BLaER1 treated with 17β-estradiol and CSF1 and Interleukin-3, amounts not matched to agents 10 nM and 100 nM (cell line): ENCODE results near the gene APOBEC4.
"Not testable (repeated sequence)": the region's sequence is repeated elsewhere in the genome, so short reads cannot be mapped to it uniquely, and the experiment has no call there.

ENCODE experiments used
- H3K27ac ChIP-seq, 11 experiments: shearing (Covaris generic); formaldehyde crosslinking; 2 replicates each; pipeline ENCODE4 v1.8.1; 2022
- H3K27me3 ChIP-seq, 11 experiments: shearing (Covaris generic); formaldehyde crosslinking; 2 replicates each; pipeline ENCODE4 v1.8.1; 2022
- H3K36me3 ChIP-seq, 11 experiments: shearing (Covaris generic); formaldehyde crosslinking; 2 replicates each; pipeline ENCODE4 v1.8.1; 2022
- H3K4me1 ChIP-seq, 10 experiments: shearing (Covaris generic); formaldehyde crosslinking; 2 replicates each; pipeline ENCODE4 v1.8.1; 2022
- H3K4me2 ChIP-seq, 11 experiments: shearing (Covaris generic); formaldehyde crosslinking; 2 replicates each; pipeline ENCODE4 v1.8.1; 2022
- H3K4me3 ChIP-seq, 10 experiments: shearing (Covaris generic); formaldehyde crosslinking; 2 replicates each; pipeline ENCODE4 v1.8.1; 2022
- H3K9ac ChIP-seq, 11 experiments: shearing (Covaris generic); formaldehyde crosslinking; 2 replicates each; pipeline ENCODE4 v1.8.1; 2022
- H3K9me3 ChIP-seq, 11 experiments: shearing (Covaris generic); formaldehyde crosslinking; replicated peaks in 1 of 11; 2 replicates each; pipeline ENCODE4 v1.8.1; 2022
- H4K20me1 ChIP-seq, 11 experiments: shearing (Covaris generic); formaldehyde crosslinking; 2 replicates each; pipeline ENCODE4 v1.8.1; 2022
- Cebpa-rat ChIP-seq, 11 experiments: shearing (Covaris generic); IDR thresholded peaks; 2 replicates each; pipeline ENCODE4 v1.8.1; 2022

Gene APOBEC4

GRCh38 chr1:183633676-183634343 is 19.3 kb downstream of the APOBEC4 start:
- Histone ChIP-seq H3K27me3 (no peaks in the 10 kb centered on the region), H3K9me3 (no peaks in the 10 kb centered on the region), H3K4me1 (peaks cover 13 to 53% (median 40%) of the 10 kb centered on the region in 10 experiments), H4K20me1 (peaks cover 23 to 57% (median 44%) of the 10 kb centered on the region in 11 experiments; a peak in 21 of 22 replicates), H3K4me3 (peak overlapping the region; percentile 82 to 99 (median 95)), H3K4me2 (peak overlapping the region; percentile 75 to 99 (median 86)), H3K9ac (peak overlapping the region; percentile 89 to 99 (median 95); a peak in 20 of 22 replicates), H3K27ac (peak overlapping the region; percentile 7 to 98 (median 89); a peak in 19 of 22 replicates), H3K36me3 (peaks cover 34 to 47% (median 44%) of the 10 kb centered on the region in 11 experiments)
- TF ChIP-seq Cebpa-rat (IDR thresholded peaks at IDR 0.05) = no peak

- no peak for TF ChIP-seq Cebpa-rat (IDR thresholded peaks at IDR 0.05)
- H3K27ac ChIP-seq = peak overlapping the region in 6 of 11 experiments; percentile 83 to 98 (median 91); a peak in 5 of 22 replicates
- H3K9ac ChIP-seq = peak overlapping the region in 10 of 11 experiments; percentile 23 to 99 (median 95); a peak in 18 of 22 replicates
- H3K27me3 ChIP-seq = no peaks in the 10 kb centered on the region
- peak overlapping the region; percentile 75 to 99 (median 86) for H3K4me2 ChIP-seq
- H3K9me3 ChIP-seq = no peaks in the 10 kb centered on the region
- H3K36me3 ChIP-seq = peaks cover 42 to 55% (median 52%) of the 10 kb centered on the region in 11 experiments
- peaks cover 23 to 65% (median 52%) of the 10 kb centered on the region in 11 experiments for H4K20me1 ChIP-seq
- H3K4me1 ChIP-seq = peaks cover 19 to 61% (median 42%) of the 10 kb centered on the region in 10 experiments
- peak overlapping the region; percentile 82 to 99 (median 95); a peak in 17 of 20 replicates for H3K4me3 ChIP-seq
These were observed 20.2 kb downstream of the APOBEC4 start for GRCh38 chr1:183632964-183633363.

- no peaks in the 10 kb centered on the region for H3K27me3 ChIP-seq
- peaks cover 23 to 74% (median 52%) of the 10 kb centered on the region in 11 experiments for H4K20me1 ChIP-seq
- TF ChIP-seq Cebpa-rat (IDR thresholded peaks at IDR 0.05) = no peak
- H3K4me3 ChIP-seq = peak overlapping the region in 6 of 10 experiments; percentile 82 to 99 (median 97); a peak in 11 of 20 replicates
- peaks cover 24 to 69% (median 46%) of the 10 kb centered on the region in 10 experiments for H3K4me1 ChIP-seq
- H3K36me3 ChIP-seq = peaks cover 49 to 64% (median 60%) of the 10 kb centered on the region in 11 experiments
- H3K27ac ChIP-seq = no peak overlapping the region
- peak overlapping the region in 4 of 11 experiments; percentile 93 to 99 (median 98); a peak in 6 of 22 replicates for H3K9ac ChIP-seq
- no peaks in the 10 kb centered on the region for H3K9me3 ChIP-seq
- peak overlapping the region; percentile 20 to 99 (median 86); a peak in 19 of 22 replicates for H3K4me2 ChIP-seq
These were observed 21.0 kb downstream of the APOBEC4 start for GRCh38 chr1:183632114-183632513.

- Histone ChIP-seq H3K27me3 (no peaks in the 10 kb centered on the region), H3K4me2 (peak overlapping the region in 3 of 11 experiments; percentile 95 to 99 (median 96); a peak in 7 of 22 replicates)
These were observed 22.4 kb downstream of the APOBEC4 start for GRCh38 chr1:183630748-183631147.

GRCh38 chr1:183628537-183628936 is 24.6 kb downstream of the APOBEC4 start:
- H3K27ac ChIP-seq = no peak overlapping the region
- no peak for TF ChIP-seq Cebpa-rat (IDR thresholded peaks at IDR 0.05)
- peak overlapping the region in 4 of 11 experiments; percentile 8 to 99 (median 52); a peak in 6 of 22 replicates for H3K4me2 ChIP-seq
- H3K36me3 ChIP-seq = peaks cover 68 to 95% (median 86%) of the 10 kb centered on the region in 11 experiments
- peaks cover 12 to 90% (median 52%) of the 10 kb centered on the region in 11 experiments for H4K20me1 ChIP-seq
- no peak overlapping the region for H3K4me3 ChIP-seq
- H3K4me1 ChIP-seq = peaks cover 18 to 88% (median 29%) of the 10 kb centered on the region in 10 experiments; a peak in 19 of 20 replicates
- H3K27me3 ChIP-seq = no peaks in the 10 kb centered on the region
- no peaks in the 10 kb centered on the region for H3K9me3 ChIP-seq
- H3K9ac ChIP-seq = no peak overlapping the region

More at GRCh38 chr1:183630748-183631147, 22.4 kb downstream of the APOBEC4 start:
- Histone ChIP-seq H3K4me1 (peaks cover 19 to 73% (median 36%) of the 10 kb centered on the region in 10 experiments; a peak in 19 of 20 replicates), H3K4me3 (peak overlapping the region in 2 of 10 experiments; percentile 82 to 99; a peak in 4 of 20 replicates), H3K36me3 (peaks cover 60 to 76% (median 71%) of the 10 kb centered on the region in 11 experiments), H4K20me1 (peaks cover 24 to 87% (median 53%) of the 10 kb centered on the region in 11 experiments), H3K27ac (peak overlapping the region in 1 of 11 experiments; percentile 10; a peak in 1 of 22 replicates), H3K9me3 (no peaks in the 10 kb centered on the region), H3K9ac (peak overlapping the region in 2 of 11 experiments; percentile 47 to 99; a peak in 3 of 22 replicates)
- TF ChIP-seq Cebpa-rat (IDR thresholded peaks at IDR 0.05) = no peak

GRCh38 chr1:183626236-183626635 is 26.9 kb downstream of the APOBEC4 start:
- H3K9me3 ChIP-seq, H3K27me3 ChIP-seq: not testable (repeated sequence)
- Histone ChIP-seq H3K4me1 (peaks cover 0 to 92% (median 13%) of the 10 kb centered on the region in 10 experiments; a peak in 12 of 20 replicates), H3K9ac (peak overlapping the region in 3 of 11 experiments; percentile 32 to 71 (median 63); a peak in 4 of 22 replicates), H4K20me1 (peaks cover 0 to 67% (median 29%) of the 10 kb centered on the region in 11 experiments; a peak in 17 of 22 replicates), H3K36me3 (peaks cover 54 to 76% (median 68%) of the 10 kb centered on the region in 11 experiments), H3K27ac (peak overlapping the region in 3 of 11 experiments; percentile 60 to 80 (median 75); a peak in 7 of 22 replicates), H3K4me3 (peak overlapping the region in 1 of 10 experiments; percentile 16; a peak in 1 of 20 replicates), H3K4me2 (peak overlapping the region in 3 of 11 experiments; percentile 57 to 99 (median 83); a peak in 6 of 22 replicates)

- Histone ChIP-seq H3K4me3 (no peak overlapping the region), H3K4me1 (peaks cover 0 to 62% (median 9%) of the 10 kb centered on the region in 10 experiments; a peak in 10 of 20 replicates), H3K27ac (no peak overlapping the region; a peak in 3 of 22 replicates), H4K20me1 (peaks cover 0 to 36% (median 11%) of the 10 kb centered on the region in 11 experiments; a peak in 8 of 22 replicates), H3K9me3 (no peaks in the 10 kb centered on the region), H3K9ac (0 out of 22 replicates have a peak overlapping the region, but pooled peaks of 1 of the 11 experiments have one; percentile 29), H3K27me3 (no peaks in the 10 kb centered on the region), H3K4me2 (peak overlapping the region in 2 of 11 experiments; percentile 20 to 32; a peak in 4 of 22 replicates), H3K36me3 (peaks cover 23 to 45% (median 37%) of the 10 kb centered on the region in 11 experiments)
- no peak for TF ChIP-seq Cebpa-rat (IDR thresholded peaks at IDR 0.05)
These were observed 30.0 kb downstream of the APOBEC4 start for GRCh38 chr1:183622884-183623785.

- H3K4me2 ChIP-seq = peak overlapping the region in 2 of 11 experiments; percentile 20 to 32; a peak in 3 of 22 replicates
- no peak for TF ChIP-seq Cebpa-rat (IDR thresholded peaks at IDR 0.05)
- no peaks in the 10 kb centered on the region for H3K9me3 ChIP-seq
- H3K4me1 ChIP-seq = peaks cover 0 to 51% (median under 1%) of the 10 kb centered on the region in 10 experiments; a peak in 8 of 20 replicates
- H3K27me3 ChIP-seq = no peaks in the 10 kb centered on the region
- H3K27ac ChIP-seq = no peak overlapping the region
- H3K36me3 ChIP-seq = peaks cover 14 to 34% (median 25%) of the 10 kb centered on the region in 11 experiments
- no peak overlapping the region for H3K4me3 ChIP-seq
- H4K20me1 ChIP-seq = peaks cover 0 to 24% (median 5%) of the 10 kb centered on the region in 11 experiments; a peak in 8 of 22 replicates
- no peak overlapping the region for H3K9ac ChIP-seq
These were observed 31.1 kb downstream of the APOBEC4 start for GRCh38 chr1:183622013-183622412.
